OCI-LY7 (cell line): Measurements from ENCODE around the gene SEBOX.

ENCODE experiments used
- CTCF ChIP-seq: fragments of 200-600 bp; sonication (generic); conservative IDR thresholded peaks from 2 replicates; pipeline ENCODE4 v1.5.1; 2014; ENCODE audit warnings: mild to moderate bottlenecking, antibody characterized with exemption, low read length, moderate library complexity, mixed read lengths
- EZH2phosphoT487 ChIP-seq: fragments of 200-600 bp; sonication (generic); IDR thresholded peaks from 2 replicates; pipeline ENCODE4 v1.6.1; 2018; ENCODE audit warnings: low read depth, borderline replicate concordance, mild to moderate bottlenecking, mixed run types, antibody characterized with exemption, low read length, moderate library complexity, mixed read lengths

GRCh38 chr17:28347261-28347891 is 17.6 kb downstream of the SEBOX start:
- TF ChIP-seq EZH2phosphoT487 (no peak), CTCF (no peak)
